Activated naive CD4-positive, alpha-beta T cell treated with Interleukin-2 at 50 U/mL for 16 hours (primary cell): ENCODE results near the gene TFR2.
A peak's percentile ranks its signal among the peaks of the same experiment; 100 is the strongest.

Experiments
- DNase-seq: peaks from one replicate; pipeline ENCODE4 v3.0.0-alpha.2; 2020

TFR2 gene

DNA sequence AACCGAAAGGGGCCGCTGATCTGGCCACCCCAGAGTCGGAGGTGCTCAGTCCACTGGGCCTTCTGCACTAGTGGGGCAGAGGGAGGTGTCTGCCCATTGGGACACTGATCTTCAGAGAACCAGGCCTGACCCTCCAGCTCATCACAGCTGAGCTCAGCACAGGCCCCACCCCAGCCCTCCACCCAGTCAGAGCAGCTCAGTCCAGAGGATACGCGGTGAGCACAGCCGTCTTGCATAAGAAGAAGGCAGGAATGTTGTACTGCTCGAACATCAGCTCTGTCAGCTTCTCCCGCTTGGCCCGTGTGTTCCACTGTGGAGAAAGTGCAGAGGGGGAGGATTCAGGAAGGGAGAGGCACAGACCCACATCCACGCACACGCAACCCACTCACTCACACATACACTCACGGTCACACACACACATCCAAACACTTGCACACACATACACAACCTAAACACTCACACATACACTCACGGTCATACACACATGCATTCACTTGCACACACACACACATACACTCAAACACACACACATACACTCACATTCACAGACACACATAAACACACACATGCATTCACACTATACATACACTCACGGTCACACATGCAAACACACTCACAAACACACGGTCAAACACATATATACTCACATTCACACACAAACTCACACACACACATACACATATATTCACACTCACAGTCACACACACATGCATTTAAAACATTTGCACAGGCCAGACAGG lies 8.6 kb upstream of the TFR2 start:
- no peak for DNase-seq

DNA sequence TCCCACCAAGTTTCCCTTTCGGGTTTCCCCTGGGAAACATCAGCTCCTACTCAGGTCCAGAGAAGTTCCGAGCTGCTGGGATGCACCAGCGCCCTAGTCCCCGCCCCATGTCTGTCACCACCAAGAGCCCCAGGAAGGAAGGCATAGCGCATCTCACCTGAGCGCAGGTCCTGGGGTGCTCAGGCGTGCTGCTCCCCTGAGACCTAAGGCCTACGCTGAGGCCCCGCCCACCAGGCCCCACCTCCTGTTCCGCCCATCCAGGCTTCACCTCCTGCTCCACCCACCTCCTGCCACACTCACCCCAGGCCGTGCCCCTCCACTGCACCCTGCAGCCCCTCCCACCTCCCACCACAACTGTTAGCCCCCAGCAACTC lies 1.2 kb upstream of the TFR2 start:
- DNase-seq, result peak; percentile 11

DNA sequence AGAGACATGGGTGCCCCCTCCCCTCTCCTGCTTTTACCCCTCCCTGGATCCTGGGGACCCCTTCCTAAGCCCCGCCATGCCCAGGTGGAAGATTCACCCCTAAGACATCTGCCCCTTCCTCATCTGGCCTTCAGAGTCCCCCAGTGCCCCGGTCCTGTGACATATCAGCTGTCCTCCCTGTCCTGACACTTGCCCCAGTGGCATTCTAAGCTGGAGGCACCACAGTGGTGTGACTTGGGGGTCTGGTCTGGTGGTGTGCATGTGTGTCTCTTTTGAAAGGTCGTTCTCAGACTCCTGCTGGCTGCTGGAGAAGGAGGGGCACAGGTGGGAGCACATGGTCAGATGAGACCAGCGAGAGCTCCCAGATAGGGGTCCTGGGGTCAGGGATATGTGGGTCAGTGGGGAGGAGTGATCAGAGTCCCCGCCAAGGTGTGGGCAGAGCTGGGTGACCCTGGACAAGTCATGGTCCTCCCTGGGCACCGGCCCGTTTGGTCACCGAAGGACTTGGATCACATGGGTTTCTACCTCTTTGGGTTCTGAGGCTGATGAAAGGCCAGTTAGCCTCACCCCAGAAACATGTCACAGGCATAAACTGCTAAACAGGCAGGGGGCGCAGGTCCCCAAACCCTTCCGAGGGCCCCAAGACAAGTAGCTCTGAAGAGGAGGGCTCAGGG lies 645 bp upstream of the TFR2 start:
- no peak for DNase-seq

DNA sequence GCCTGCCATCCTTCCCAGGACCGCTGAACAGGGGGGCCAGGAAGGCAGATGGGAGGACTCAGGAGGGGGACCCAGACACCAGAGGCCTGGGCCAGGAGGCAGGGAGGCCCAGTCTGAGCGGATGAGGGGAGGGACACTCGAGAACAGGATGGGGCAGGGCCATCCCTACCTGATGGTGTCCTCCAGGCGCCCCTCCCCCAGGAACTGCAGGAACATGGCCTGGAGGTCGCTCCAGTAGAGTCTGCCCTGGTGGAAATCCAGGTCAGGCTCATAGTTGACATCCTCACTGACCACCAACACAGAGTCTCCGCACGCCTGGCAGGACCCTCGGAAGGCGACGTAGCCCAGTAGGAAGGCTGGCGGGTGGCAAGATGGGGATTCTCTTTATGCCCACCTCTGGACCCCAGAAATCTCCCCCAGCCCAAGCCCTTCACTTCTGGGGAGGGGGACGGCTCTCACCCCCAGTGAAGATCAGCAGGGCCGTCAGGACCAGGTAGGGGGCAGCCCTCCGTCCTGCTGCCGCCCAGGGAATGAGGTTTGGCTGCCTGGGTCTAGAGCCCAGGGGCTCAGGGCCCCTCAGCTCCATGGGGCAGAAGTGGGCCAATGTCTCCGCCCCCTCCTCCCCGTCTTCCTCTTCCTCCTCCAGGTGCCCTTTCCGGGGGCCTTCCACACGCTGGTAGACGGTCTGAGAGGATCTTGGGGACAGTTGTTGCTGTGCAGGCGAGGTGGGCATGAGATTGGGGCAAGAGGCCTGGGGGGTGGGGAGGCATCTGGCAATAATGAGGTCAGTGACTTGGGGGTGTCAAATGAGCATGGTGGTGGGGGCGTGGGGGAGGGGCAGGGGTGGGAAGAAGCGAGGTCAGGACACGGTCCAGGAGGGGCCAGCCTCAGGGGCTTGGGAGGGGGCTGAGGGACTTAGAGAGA lies 573 bp downstream of the TFR2 start:
- DNase-seq, result no peak

DNA sequence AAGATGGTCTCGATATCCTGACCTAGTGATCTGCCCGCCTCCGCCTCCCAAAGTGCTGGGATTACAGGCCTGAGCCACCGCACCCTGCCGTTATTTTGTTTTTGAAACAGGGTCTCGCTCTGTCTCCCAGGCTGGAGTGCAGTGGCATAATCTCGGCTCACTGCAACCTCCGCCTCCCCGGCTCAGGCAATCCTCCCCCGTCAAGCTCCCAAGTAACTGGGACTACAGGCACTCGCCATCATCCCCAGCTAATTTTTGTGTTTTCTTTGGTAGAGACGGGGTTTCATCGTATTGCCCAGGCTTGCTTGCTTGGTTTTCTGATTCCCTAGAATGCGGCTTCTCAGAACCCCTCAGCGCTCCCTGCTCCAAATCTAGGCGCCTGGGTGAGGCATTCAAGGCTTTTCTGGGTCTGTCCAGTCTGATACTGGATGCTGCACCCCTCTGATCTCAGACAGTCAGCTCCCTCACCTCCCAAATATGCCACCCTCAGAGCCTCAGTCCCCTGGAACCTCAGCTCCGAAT lies 1.3 kb downstream of the TFR2 start:
- no peak for DNase-seq

DNA sequence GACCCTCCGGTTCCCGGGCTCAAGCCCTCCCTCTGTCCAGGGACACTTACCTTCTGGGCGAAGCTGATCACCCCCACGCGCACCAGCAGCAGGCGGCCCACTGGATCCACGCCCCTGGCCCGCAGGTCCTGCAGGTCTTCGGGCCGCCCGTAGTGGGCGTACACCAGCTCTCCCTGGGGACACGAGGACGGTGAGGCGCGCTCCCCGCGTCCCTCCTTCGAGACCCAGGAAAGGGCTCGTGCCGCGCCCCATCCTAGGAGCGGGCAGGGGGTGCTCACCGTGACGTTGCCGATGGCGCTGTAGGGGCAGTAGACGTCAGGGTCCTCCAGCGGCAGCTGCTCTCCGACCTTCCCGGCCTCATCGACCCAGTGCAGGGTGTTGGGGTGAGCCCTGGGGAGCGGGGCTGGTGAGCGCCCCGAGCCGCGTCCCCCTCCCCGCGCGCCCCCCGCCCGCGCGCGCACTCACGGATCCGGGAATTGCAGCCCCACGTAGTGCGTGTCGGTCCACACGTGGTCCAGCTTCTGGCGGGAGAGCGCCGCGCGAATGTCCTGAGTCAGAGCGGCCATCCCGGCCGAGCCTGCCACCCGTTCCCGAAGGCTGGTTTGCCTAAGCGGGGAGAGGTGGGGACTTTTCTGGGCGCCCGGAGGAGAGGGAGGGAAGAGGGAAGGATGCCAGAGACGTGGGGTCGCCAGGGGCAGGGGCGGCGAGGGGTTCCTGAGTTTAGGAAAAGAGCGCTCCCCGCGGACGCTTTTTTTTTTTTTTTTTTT lies 8.2 kb downstream of the TFR2 start:
- DNase-seq, result peak; percentile 70

DNA sequence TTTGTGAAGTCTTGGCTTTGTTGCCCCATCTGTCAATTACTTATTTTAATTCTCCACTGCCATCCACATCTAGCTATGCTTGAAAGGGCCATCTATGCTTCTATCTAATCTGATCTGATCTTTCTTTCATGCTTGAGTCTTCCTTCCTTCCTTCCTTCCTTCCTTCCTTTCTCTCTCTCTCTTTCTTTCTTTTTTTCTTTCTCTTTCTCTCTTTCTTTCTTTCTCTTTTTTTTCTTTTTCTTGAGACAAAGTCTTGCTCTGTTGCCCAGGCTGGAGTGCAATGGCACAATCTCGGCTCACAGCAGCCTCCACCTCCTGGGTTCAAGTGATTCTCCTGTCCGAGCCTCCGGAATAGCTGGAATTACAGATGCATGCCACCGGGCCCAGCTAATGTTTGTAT lies 11.3 kb downstream of the TFR2 start:
- no peak for DNase-seq

DNA sequence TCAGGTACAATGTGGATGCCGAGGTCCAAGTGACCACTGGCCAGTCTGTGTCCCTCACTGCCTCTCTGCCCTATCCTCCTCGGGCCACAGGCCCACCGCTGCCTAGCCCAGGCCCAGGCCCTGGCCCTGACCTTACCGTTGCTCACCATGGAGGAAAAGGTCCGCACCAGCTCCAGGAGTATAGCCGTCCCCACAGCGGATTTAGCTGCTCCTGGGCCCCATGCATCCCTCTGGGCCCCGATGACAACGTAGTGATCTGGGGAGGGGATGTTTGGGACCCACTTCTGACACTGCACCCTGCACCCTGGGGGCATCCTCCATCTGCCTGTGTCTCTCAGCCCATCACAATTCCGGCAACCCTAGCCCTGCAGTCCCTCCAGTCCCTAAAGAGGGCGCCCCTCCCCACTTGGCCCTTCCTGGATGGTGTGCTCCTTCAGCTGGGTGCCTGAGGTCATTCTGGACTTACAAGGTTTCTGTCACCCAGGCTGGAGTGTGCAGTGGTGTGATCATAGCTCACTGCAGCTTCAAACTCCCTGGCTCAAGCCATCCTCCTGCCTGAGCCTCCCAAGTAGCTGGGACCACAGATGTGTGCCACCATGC lies 12.1 kb downstream of the TFR2 start:
- DNase-seq, result peak; percentile 13

DNA sequence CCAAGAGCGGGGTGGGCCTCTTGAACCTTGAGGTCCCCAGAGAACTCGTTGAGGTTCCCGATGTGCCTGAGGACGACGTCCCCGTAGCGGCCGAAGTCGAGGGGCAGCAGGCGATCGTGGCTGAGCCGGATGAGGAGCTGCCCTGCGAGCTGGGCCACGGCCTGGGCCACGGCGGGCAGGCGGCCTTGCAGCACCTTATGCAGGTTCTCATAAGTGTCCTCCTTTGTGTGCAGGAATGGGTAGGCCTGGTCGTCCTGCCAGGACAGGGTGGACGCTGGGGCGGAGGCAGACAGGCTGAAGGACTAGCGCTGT lies 14.2 kb downstream of the TFR2 start:
- no peak for DNase-seq

DNA sequence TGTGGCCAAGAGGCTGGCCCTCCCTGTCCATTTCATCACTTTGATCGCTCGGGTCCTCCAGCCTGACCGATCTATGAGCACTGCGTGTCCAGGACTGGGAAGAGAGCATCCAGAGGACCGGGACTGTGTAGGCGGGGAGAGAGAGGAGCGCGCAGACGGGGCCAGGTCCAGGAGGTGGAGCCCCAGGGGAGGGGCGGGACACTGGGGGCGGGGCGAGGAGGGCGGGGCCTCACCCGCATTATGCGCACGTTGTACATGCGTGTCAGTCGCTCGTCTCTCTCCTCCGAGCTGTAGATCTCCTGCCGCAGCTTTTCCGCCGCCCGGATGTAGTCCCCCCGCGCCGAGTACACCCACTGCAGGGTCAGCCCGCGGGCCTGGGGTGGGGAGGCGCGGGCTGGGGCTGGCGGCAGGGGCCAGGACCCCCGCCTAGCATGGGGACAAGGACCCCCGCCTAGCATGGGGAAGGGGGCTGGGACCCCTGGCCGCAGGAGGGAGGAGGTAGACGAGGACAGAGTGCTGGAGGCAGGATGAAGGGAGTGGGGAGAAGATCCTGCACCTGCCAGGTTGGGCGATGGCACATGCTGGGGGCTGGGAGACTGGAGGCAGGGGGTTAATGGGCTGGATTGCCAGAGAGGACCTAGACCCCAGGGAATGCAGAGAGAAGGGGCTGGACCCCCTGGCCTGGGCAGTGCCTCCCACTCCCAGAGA lies 14.7 kb downstream of the TFR2 start:
- peak; percentile 86 for DNase-seq

DNA sequence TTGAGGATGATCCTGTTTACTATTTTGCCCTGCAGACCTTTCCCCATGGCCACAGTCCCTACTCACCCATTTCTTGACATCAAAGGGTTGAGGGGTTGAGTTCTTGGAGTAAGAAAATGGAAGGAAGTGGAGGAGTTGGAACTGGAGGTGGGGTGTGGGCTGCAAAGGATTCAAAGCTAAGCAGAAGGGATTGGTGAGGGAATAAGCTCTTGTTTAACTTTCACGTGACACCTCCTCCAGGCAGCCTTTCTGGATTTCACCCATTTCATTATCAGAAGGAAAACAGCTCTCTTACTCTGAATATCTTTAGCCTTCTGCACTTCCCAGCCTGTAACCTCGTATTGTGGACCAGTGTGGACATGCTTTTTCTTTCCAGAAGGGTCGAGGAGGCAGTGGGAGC lies 15.3 kb downstream of the TFR2 start:
- no peak for DNase-seq

DNA sequence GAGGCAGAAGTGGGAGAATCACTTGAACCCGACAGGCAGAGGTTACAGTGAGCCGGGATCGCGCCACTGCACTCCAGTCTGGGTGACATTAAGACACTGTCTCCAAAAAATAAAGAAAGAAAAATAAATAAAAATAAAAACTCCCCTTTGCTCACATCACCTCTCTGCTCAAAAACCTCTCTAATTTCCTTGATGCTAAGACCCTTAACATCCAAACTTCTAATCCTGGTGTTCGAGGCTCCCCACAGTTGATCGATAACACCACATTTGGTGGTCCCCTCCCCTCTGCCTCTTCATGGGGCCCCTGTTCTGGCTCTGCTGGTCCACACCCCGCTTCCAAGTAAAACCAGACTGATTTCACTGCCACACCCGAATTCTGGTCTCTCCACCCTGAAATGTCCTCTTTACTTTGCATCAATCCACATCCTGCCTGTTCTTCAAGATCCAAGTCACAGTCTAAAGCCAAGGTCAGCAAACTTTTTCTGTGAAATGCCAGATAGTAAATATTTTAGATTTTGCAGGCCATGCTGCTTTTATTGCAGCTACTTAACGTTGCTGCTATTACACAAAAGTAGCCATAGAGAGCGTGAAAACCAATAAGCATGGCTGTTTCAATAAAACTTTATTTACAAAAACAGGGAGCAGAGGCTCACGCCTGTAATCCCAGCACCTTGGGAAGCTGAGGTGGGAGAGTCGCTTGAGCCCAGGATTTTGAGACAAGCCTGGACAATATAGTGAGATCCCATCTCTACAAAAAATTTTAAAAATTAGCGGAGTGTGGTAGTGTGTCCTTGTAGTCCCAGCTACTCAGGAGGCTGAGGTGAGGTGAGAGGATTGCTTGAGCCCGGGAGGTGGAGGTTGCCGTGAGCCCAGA lies 17.2 kb downstream of the TFR2 start:
- DNase-seq, result no peak

DNA sequence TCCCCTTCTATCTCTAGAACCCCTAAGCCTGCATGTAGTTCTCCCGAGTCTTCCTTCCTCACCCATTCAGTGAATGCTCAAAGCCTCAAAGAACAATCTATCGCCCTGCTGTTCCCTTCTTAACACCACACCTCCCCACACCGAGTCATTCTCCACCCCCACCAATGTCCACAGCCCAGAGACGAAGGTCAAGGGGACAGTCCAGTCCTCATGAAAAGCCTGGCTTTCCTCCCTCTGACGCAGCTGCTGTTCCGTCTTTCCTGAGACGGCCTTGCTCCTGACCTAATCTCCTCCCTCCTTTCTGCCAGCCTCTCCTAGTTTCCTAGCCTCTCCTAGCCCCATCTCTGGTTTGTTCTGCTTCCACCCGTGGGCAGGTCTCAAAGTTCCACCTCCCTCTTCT lies 19.8 kb downstream of the TFR2 start:
- DNase-seq, result no peak

DNA sequence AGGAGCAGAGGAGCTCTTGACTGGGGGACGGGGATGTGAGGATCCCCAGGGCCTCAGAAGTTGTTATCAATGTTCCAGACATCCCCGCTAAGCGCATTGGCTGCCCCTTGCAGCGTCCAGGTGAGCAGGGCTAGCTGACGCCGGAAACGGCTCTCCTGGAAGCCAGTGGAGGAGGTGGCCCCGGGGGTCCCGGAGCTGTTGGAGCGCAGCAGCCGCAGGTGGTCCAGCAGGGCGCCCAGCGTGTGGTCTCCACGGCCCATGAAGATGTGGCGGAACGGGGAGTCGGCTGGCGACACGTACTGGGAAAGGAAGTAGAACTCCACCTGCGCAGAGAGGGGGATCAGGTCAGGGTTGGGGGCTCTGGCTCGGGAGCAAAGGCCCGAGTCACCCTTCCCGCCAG lies 20.5 kb downstream of the TFR2 start:
- DNase-seq, result no peak

DNA sequence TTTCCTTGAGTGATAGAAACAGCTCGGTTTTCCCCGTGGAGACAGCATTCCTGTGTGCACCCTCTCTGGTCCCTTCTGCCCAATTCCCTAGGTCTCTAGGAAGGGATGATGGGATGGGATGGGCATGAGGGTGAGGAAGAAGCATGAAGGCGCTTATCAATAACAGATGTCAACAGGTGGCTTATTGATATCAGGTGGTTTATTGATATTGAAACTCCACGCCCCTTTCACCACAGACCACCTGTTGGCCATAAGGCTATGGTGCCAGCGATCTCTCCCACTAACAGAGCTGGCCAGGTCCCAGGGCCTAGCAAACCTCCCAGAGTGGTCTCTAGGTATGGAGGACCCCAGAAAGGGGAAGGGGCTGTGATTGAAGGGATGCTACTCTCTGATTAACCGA lies 21.1 kb downstream of the TFR2 start:
- no peak for DNase-seq

DNA sequence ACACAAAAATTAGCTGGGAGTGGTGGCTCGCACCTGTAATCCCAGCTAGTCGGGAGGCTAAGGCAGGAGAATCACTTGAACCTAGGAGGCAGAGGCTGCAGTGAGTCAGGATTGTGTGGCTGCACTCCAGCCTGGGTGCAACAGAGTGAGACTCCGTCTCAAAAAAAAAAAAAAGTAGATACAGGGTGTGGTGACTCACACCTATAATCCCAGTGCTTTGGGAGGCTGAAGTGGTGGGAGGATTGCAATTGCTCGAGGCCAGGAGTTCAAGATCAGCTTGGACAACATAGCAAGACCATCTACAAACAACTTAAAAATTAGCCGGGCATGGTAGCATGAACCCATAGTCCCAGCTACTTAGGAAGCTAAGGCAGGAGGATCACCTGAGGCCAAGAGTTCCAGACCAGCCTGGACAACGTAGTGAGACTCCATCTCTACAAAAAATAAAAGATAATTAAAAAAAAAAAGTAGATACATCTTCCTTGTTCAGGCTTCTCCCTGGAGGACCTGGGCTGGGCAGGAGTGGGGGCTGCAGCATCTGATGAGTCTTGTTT lies 27.0 kb downstream of the TFR2 start:
- no peak for DNase-seq

DNA sequence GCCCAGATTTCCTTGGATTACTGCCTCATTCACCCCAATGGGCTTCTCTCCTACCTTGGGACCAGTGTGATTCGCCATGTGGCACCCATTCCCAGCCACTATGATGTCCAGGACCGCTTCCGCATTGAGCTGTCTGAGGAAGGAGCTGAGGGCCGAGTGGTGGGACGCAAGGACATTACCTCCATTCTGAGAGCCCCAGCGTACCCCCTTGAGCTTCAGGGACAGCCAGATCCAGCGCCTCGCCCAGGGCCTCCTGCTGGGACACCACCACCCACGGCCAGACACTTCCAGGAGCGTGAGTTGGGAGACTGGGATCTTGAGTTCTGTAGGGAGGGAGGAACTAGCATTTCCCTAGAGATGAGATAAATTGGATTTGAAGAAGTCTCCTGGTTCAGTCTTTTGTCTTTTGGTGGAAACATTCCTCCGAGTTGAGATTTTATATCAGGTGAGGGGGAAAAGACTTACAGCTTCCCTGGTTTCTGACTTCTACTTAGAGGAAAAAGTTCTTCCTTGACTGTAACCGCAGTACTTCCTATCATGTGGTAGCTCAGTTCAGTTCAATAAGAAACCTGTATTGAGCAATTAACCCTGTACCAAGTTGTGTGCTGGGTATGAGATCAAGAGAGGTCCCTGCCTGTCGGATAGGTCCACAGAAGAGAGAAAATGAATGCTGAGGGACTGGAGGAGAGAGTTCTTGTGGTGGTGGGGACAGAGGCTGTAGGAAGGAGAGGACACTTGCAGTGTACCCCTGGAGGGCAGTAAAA lies 27.8 kb downstream of the TFR2 start:
- no peak for DNase-seq

DNA sequence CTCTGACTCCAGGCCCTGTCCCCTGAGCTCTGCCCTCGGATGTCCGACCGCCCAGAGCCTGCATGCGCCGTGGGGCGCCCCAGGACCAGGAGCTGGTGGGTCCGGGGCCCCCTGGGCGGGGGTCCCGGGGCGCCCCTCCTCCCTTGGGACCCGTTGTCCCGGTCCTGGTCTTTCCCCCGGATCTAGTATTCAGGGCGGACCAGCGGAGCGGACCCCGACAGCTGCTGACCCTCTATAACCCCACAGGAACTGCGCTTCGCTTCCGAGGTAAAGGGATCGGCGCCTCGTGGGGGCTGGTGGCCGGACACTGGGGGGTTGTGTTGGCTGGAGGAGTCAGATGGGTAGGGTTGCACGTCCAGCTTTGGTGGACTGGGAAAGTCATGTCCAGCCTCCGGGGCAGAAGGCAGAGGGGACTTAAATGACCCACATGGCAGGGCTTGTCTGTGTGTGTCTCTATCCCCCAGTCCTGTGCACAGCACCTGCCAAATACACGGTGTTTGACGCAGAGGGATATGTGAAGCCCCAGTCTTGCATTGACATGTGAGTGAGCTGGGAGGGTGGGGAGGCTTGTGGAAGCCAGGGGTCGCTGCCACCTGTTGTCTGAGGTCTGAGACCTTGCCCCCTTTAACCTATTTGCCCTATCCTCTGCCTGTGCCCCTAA lies 28.5 kb downstream of the TFR2 start:
- DNase-seq, result no peak
